ENCODE results near the gene LIF. TPM values are rescaled to one million over a fixed set of nuclear protein-coding genes. Genes with fewer than 3 reads are reported as not detected.
A peak's percentile ranks its signal among the peaks of the same experiment; 100 is the strongest.

The LIF gene
- total RNA-seq, 2 donors from 2014 or later: 1.8 to 5.3 TPM

- DNase-seq (no peak), ATAC-seq (no peak)
- H3K4me1 Mint-ChIP-seq: peaks cover 29% of the 10 kb centered on the region
- H3K4me3 Mint-ChIP-seq: no peak overlapping the region
- no peaks in the 10 kb centered on the region for H3K9me3 ChIP-seq (ENCODE audit: control insufficient read depth, low read length, poor library complexity, severe bottlenecking)
- H3K36me3 Mint-ChIP-seq (ENCODE audit: low read depth): no peaks in the 10 kb centered on the region
- no peaks in the 10 kb centered on the region for H3K27me3 Mint-ChIP-seq
- no peak overlapping the region for H3K27ac Mint-ChIP-seq
Measured at GRCh38 chr22:30228509-30229359, 17.8 kb downstream of the LIF start.

GRCh38 chr22:30227438-30228228, 18.9 kb downstream of the LIF start:
- no peak for ATAC-seq
- Mint-ChIP-seq H3K4me3 (no peak overlapping the region), H3K36me3 (ENCODE audit: low read depth) (no peaks in the 10 kb centered on the region), H3K4me1 (peaks cover 38% of the 10 kb centered on the region), H3K27me3 (no peaks in the 10 kb centered on the region), H3K27ac (no peak overlapping the region)
- H3K9me3 ChIP-seq (ENCODE audit: control insufficient read depth, low read length, poor library complexity, severe bottlenecking): no peaks in the 10 kb centered on the region
- no peak for DNase-seq

GRCh38 chr22:30226192-30226832, 20.2 kb downstream of the LIF start:
- Mint-ChIP-seq H3K4me3 (peak overlapping the region; percentile 33), H3K36me3 (ENCODE audit: low read depth) (no peaks in the 10 kb centered on the region), H3K27ac (peak overlapping the region; percentile 82), H3K4me1 (peaks cover 49% of the 10 kb centered on the region), H3K27me3 (no peaks in the 10 kb centered on the region)
- no peaks in the 10 kb centered on the region for H3K9me3 ChIP-seq (ENCODE audit: control insufficient read depth, low read length, poor library complexity, severe bottlenecking)
- DNase-seq (no peak), ATAC-seq (no peak)

GRCh38 chr22:30225220-30225927, 21.2 kb downstream of the LIF start:
- Mint-ChIP-seq H3K27ac (peak overlapping the region; percentile 82), H3K4me3 (no peak overlapping the region), H3K36me3 (ENCODE audit: low read depth) (no peaks in the 10 kb centered on the region), H3K4me1 (peaks cover 57% of the 10 kb centered on the region), H3K27me3 (no peaks in the 10 kb centered on the region)
- ATAC-seq: no peak
- no peak for DNase-seq
- no peaks in the 10 kb centered on the region for H3K9me3 ChIP-seq (ENCODE audit: control insufficient read depth, low read length, poor library complexity, severe bottlenecking)

GRCh38 chr22:30224161-30224857, 22.2 kb downstream of the LIF start:
- Mint-ChIP-seq H3K36me3 (ENCODE audit: low read depth) (no peaks in the 10 kb centered on the region), H3K4me1 (peaks cover 67% of the 10 kb centered on the region), H3K27me3 (no peaks in the 10 kb centered on the region), H3K4me3 (no peak overlapping the region), H3K27ac (peak overlapping the region; percentile 53)
- ATAC-seq (no peak), DNase-seq (no peak)
- no peaks in the 10 kb centered on the region for H3K9me3 ChIP-seq (ENCODE audit: control insufficient read depth, low read length, poor library complexity, severe bottlenecking)

GRCh38 chr22:30223303-30223702, 23.3 kb downstream of the LIF start:
- no peak for DNase-seq
- Mint-ChIP-seq H3K4me1 (peaks cover 65% of the 10 kb centered on the region), H3K27ac (no peak overlapping the region), H3K4me3 (no peak overlapping the region), H3K27me3 (no peaks in the 10 kb centered on the region), H3K36me3 (ENCODE audit: low read depth) (no peaks in the 10 kb centered on the region)
- no peak for ATAC-seq
- H3K9me3 ChIP-seq (ENCODE audit: control insufficient read depth, low read length, poor library complexity, severe bottlenecking): no peaks in the 10 kb centered on the region

GRCh38 chr22:30222321-30222720, 24.2 kb downstream of the LIF start:
- H3K36me3 Mint-ChIP-seq (ENCODE audit: low read depth): no peaks in the 10 kb centered on the region
- no peak overlapping the region for H3K4me3 Mint-ChIP-seq
- peak overlapping the region; percentile 29 for H3K27ac Mint-ChIP-seq
- peaks cover 60% of the 10 kb centered on the region for H3K4me1 Mint-ChIP-seq
- H3K27me3 Mint-ChIP-seq: no peaks in the 10 kb centered on the region
- no peak for DNase-seq
- no peaks in the 10 kb centered on the region for H3K9me3 ChIP-seq (ENCODE audit: control insufficient read depth, low read length, poor library complexity, severe bottlenecking)
- no peak for ATAC-seq

GRCh38 chr22:30221121-30221992, 25.2 kb downstream of the LIF start:
- Mint-ChIP-seq H3K27ac (peak overlapping the region; percentile 91), H3K4me3 (peak overlapping the region; percentile 87), H3K4me1 (peaks cover 58% of the 10 kb centered on the region), H3K27me3 (no peaks in the 10 kb centered on the region), H3K36me3 (ENCODE audit: low read depth) (no peaks in the 10 kb centered on the region)
- no peaks in the 10 kb centered on the region for H3K9me3 ChIP-seq (ENCODE audit: control insufficient read depth, low read length, poor library complexity, severe bottlenecking)
- DNase-seq (peak in 2 of 3 donors; percentile 22 to 26), ATAC-seq (peak; percentile 84)

GRCh38 chr22:30220338-30221012, 26.1 kb downstream of the LIF start:
- H3K9me3 ChIP-seq (ENCODE audit: control insufficient read depth, low read length, poor library complexity, severe bottlenecking): no peaks in the 10 kb centered on the region
- Mint-ChIP-seq H3K36me3 (ENCODE audit: low read depth) (no peaks in the 10 kb centered on the region), H3K27me3 (no peaks in the 10 kb centered on the region), H3K27ac (peak overlapping the region; percentile 91), H3K4me3 (peak overlapping the region; percentile 87), H3K4me1 (peaks cover 55% of the 10 kb centered on the region)
- no peak for ATAC-seq
- no peak for DNase-seq

- Mint-ChIP-seq H3K4me3 (peak overlapping the region; percentile 87), H3K27ac (peak overlapping the region; percentile 91), H3K27me3 (no peaks in the 10 kb centered on the region), H3K4me1 (peaks cover 53% of the 10 kb centered on the region), H3K36me3 (ENCODE audit: low read depth) (no peaks in the 10 kb centered on the region)
- ATAC-seq (no peak), DNase-seq (no peak)
- no peaks in the 10 kb centered on the region for H3K9me3 ChIP-seq (ENCODE audit: control insufficient read depth, low read length, poor library complexity, severe bottlenecking)
Measured at GRCh38 chr22:30219668-30220278, 26.8 kb downstream of the LIF start.

GRCh38 chr22:30219049-30219654, 27.4 kb downstream of the LIF start:
- Mint-ChIP-seq H3K36me3 (ENCODE audit: low read depth) (no peaks in the 10 kb centered on the region), H3K27ac (peak overlapping the region; percentile 91), H3K4me3 (no peak overlapping the region), H3K27me3 (no peaks in the 10 kb centered on the region), H3K4me1 (peaks cover 52% of the 10 kb centered on the region)
- no peak for DNase-seq
- H3K9me3 ChIP-seq (ENCODE audit: control insufficient read depth, low read length, poor library complexity, severe bottlenecking): no peaks in the 10 kb centered on the region
- no peak for ATAC-seq
